Thoracic aorta (tissue), 2 donors: ENCODE results near the gene DCST2. TPM values are rescaled to one million over a fixed set of nuclear protein-coding genes. Genes with fewer than 3 reads are reported as not detected.

Source experiments
- ATAC-seq: fragments of 150-250 bp; one replicate; pipeline ENCODE4 v1.8.0; 2017; ENCODE audit warnings: low read depth; ENCODE audit not compliant: insufficient number of reproducible peaks, low FRiP score
- DNase-seq: peaks from one replicate; pipeline ENCODE4 v3.0.0-alpha.2; 2020; ENCODE audit warnings: low spot score
- H3K27ac ChIP-seq, 2 donors: fragments of 200-600 bp; sonication (generic); 1 replicate in 1 of 2; 2 replicates in 1 of 2; pipeline ENCODE4 v1.5.1; 2016; ENCODE audit warnings: mild to moderate bottlenecking in 2 of 2, moderate library complexity in 2 of 2
- H3K27me3 ChIP-seq: fragments of 200-600 bp; sonication (generic); replicated peaks from 2 replicates; pipeline ENCODE4 v1.6.0; 2016; ENCODE audit warnings: mild to moderate bottlenecking; ENCODE audit not compliant: insufficient read depth
- H3K36me3 ChIP-seq: fragments of 200-600 bp; sonication (generic); one replicate; pipeline ENCODE4 v1.5.1; 2016
- H3K4me1 ChIP-seq, 2 donors: fragments of 200-600 bp; sonication (generic); 1 replicate in 1 of 2; 2 replicates in 1 of 2; pipeline versions ENCODE4 v1.5.1 to v1.6.0; 2016; ENCODE audit warnings: low read depth in 2 of 2, mild to moderate bottlenecking in 1 of 2; ENCODE audit not compliant: control insufficient read depth in 1 of 2
- H3K4me3 ChIP-seq: fragments of 200-600 bp; sonication (generic); 2 replicates; pipeline ENCODE4 v1.5.1; 2016; ENCODE audit warnings: mild to moderate bottlenecking
- H3K9me3 ChIP-seq: fragments of 200-600 bp; sonication (generic); 2 replicates; pipeline ENCODE4 v1.5.1; 2016
- total RNA-seq, 2 donors: library from RNA; depleted of rRNA; stranded (reverse); fragments of >200 nt; gene quantifications; one replicate each; pipeline versions ENCODE4 v1.1.0 to v1.2.3, GENCODE V29; 2016
- TF ChIP-seq, protein P1 (sequence below): fragments of 200-600 bp; sonication (generic); IDR thresholded peaks from one replicate; pipeline ENCODE4 v1.5.1; 2019; ENCODE audit warnings: antibody characterized with exemption

The DCST2 gene
- total RNA-seq, 2 donors from 2014 or later, result 0.42 TPM; not detected in 1

DNA sequence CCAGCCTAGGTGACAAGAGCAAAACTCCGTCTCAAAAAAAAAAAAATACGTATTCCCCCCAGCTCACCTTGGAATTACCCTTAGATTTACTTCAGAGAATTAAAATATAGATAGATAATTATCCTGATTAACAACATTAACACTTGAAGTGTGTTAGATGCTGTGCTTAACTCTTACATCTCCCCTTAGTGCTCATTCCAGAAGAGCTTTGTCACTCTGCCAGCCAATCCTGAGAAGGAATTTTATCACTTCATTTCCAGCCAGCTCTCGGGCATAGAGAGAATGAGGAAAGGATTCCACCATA, 61.4 kb downstream of the DCST2 start:
- no peak for ATAC-seq
- Histone ChIP-seq H3K27me3 (no peaks in the 10 kb centered on the region), H3K27ac (peak overlapping the region; percentile 98 to 99), H3K36me3 (peaks cover 4% of the 10 kb centered on the region), H3K9me3 (no peaks in the 10 kb centered on the region), H3K4me3 (peak overlapping the region; percentile 83), H3K4me1 (peaks cover 36 to 59% of the 10 kb centered on the region in 2 donors)
- TF ChIP-seq, protein P1, sequence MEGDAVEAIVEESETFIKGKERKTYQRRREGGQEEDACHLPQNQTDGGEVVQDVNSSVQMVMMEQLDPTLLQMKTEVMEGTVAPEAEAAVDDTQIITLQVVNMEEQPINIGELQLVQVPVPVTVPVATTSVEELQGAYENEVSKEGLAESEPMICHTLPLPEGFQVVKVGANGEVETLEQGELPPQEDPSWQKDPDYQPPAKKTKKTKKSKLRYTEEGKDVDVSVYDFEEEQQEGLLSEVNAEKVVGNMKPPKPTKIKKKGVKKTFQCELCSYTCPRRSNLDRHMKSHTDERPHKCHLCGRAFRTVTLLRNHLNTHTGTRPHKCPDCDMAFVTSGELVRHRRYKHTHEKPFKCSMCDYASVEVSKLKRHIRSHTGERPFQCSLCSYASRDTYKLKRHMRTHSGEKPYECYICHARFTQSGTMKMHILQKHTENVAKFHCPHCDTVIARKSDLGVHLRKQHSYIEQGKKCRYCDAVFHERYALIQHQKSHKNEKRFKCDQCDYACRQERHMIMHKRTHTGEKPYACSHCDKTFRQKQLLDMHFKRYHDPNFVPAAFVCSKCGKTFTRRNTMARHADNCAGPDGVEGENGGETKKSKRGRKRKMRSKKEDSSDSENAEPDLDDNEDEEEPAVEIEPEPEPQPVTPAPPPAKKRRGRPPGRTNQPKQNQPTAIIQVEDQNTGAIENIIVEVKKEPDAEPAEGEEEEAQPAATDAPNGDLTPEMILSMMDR, result no peak
- no peak for DNase-seq

DNA sequence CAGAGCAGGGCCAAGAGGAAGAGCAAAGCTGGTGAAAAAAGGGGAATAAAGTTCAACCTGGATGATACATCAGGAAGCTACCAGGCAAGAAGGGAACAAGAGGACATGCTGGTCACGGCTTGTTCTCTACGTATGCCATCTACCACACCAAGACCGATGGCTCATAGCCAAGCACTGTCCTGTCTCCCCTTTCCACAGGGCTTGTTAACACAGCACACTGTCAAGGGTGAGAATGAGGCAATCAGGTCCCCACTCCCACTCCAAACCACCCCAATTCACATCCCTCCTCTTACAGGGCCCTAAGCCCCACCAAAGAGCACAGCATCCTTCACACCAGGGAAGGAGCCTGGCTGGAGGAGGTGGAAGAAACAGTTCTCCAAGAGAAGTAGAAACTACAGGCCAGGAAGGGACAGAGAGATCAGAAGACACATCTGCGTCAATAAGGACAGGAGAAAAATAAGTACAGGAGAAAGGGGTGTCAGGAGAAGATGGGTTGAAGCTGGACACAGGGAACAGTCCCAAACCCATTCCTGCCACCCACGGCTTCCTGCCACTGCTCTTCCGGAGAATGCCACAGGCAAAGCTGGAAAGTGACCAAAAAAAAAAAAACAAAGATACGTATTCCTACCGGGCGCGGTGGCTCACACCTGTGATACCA, 62.1 kb downstream of the DCST2 start:
- ATAC-seq (no peak), DNase-seq (peak; percentile 29)
- Histone ChIP-seq H3K36me3 (peaks cover 11% of the 10 kb centered on the region), H3K9me3 (no peaks in the 10 kb centered on the region), H3K27ac (peak overlapping the region; percentile 98 to 99), H3K4me1 (peaks cover 36 to 57% of the 10 kb centered on the region in 2 donors), H3K27me3 (no peaks in the 10 kb centered on the region), H3K4me3 (peak overlapping the region; percentile 83)
- TF ChIP-seq, protein P1, result no peak

DNA sequence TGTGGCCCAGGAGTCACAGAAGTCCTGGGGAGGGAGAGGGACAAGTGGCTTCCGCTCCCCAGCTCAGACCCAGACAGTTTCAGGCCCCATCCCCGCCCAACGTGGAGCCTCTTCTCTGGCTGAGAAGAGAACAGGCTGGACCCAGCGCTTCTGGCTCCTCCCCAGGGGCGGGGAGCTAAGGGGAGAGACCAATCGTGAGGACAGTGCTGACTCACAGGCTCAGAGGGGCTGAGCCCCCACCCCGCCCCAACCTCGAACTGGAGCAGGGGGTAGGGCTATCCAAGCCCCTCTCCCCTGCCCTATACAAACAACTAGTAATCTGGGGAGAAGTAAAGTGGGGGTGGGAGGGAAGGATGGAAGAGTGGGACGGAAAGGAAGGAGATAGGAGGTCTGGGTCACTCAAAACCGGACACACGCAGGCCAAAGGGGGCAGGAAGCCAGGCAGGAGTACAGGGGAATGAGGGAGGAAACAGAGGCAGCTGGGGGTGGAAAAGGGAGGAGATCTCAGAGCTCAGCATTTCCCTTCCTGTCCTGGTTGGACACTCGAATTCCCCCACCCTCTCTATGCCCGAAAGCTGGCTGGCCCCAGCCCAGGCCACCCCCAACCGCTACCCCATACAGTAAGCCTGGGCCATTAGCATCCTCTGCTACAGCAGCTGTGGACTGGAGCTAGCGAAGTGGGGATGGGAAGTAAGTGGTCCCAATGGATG, 62.8 kb downstream of the DCST2 start, which contains the start of gene SHC1:
TSS of gene SHC1 (minus strand) at position 117 of the 710 bp plus-strand sequence. CDS start 221 bp downstream, outside the sequence.
- Histone ChIP-seq H3K9me3 (no peaks in the 10 kb centered on the region), H3K36me3 (peaks cover 17% of the 10 kb centered on the region), H3K4me3 (peak within 1 kb of the TSS; percentile 83), H3K4me1 (peaks cover 33 to 51% of the 10 kb centered on the region in 2 donors), H3K27me3 (no peaks in the 10 kb centered on the region), H3K27ac (peak within 1 kb of the TSS; percentile 98 to 99)
- peak; percentile 16 for ATAC-seq
- DNase-seq, result peak; percentile 77
- TF ChIP-seq, protein P1, result no peak

DNA sequence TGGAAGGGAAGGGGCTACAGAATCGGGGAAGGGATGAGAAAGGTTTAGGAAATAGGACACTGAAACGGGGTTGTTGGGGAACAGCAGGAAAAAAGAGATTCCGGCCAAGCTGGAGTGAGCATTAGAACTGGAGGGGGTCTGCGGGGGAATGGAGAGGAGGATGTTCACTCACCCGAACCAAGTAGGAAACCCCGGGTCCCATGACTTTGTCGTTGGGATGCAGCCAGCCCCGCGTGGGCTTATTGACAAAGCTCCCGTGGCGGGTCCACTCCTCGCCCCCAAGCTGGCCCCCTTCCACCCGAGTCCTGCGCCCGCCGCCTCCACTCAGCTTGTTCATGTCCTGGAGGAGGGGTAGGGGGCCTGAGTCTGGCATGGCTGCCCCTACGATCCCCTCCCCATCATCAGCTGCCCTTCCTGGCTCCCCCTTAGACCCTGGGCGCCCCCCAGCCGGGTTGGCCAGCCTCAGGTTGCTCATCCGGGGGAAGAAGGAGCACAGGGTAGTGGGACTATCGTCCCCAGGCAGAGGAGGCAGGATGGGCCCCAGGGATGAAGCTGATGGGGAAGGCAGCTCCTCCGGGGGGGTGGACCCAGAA, 63.6 kb downstream of the DCST2 start:
- TF ChIP-seq, protein P1, result no peak
- peaks cover 33 to 51% of the 10 kb centered on the region in 2 donors for H3K4me1 ChIP-seq
- DNase-seq (no peak), ATAC-seq (no peak)
- no peaks in the 10 kb centered on the region for H3K27me3 ChIP-seq
- H3K36me3 ChIP-seq, result peaks cover 23% of the 10 kb centered on the region
- peak overlapping the region; percentile 98 to 99 for H3K27ac ChIP-seq
- H3K4me3 ChIP-seq, result peak overlapping the region; percentile 83
- H3K9me3 ChIP-seq, result no peaks in the 10 kb centered on the region

DNA sequence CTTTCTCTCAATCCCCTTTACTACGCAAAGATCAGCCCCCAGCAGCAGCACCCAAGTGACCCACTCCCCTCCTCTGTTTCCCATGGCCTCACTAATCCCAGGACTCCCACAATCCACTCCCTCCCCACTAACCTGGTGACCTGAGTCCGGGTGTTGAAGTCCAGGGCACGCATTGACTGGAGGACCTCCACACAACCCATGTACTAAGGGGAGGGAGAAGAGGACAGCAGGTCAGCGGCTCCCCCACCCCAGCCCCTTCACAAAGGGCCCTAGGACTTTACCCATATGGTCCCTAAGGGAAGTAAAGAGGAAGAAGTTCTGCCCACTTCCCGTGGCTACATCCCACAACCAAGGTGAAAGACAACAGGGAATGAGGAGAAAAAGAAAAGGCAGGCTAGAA, 64.3 kb downstream of the DCST2 start:
- TF ChIP-seq, protein P1, result no peak
- H3K36me3 ChIP-seq, result peaks cover 28% of the 10 kb centered on the region
- H3K27me3 ChIP-seq, result no peaks in the 10 kb centered on the region
- ATAC-seq, result no peak
- H3K4me1 ChIP-seq, result peaks cover 33 to 51% of the 10 kb centered on the region in 2 donors
- peak overlapping the region; percentile 98 to 99 for H3K27ac ChIP-seq
- H3K4me3 ChIP-seq, result peak overlapping the region; percentile 83
- DNase-seq, result no peak
- no peaks in the 10 kb centered on the region for H3K9me3 ChIP-seq
